ENCODE results near the gene ZC3H10.

The ZC3H10 gene

GRCh38 chr12:56172839-56173238, 54.8 kb downstream of the ZC3H10 start:
- no peak for TF ChIP-seq GATA1 (IDR thresholded peaks at IDR 0.05; ENCODE audit: low read depth, low read length)
- no peak for TF ChIP-seq POLR2A (IDR thresholded peaks at IDR 0.05; ENCODE audit: low read length)
- no peak for DNase-seq

Measured in erythroblast (primary cell).